KOPT-K1 (cell line): ENCODE data around the gene WDR70.
"Not testable (repeated sequence)": the region's sequence is repeated elsewhere in the genome, so short reads cannot be mapped to it uniquely, and the experiment has no call there.

Experiments used
- H3K27ac ChIP-seq: fragments of 200-600 bp; sonication (generic); 2 replicates; pipeline ENCODE4 v1.5.1; 2016; ENCODE audit warnings: antibody characterized with exemption, mild to moderate bottlenecking, low read depth, low read length; ENCODE audit not compliant: poor library complexity, severe bottlenecking
- H3K36me3 ChIP-seq: fragments of 200-600 bp; sonication (generic); 2 replicates; pipeline ENCODE4 v1.5.1; 2017; ENCODE audit warnings: antibody characterized with exemption, mild to moderate bottlenecking, low read length, moderate library complexity; ENCODE audit not compliant: insufficient read depth
- H3K9me3 ChIP-seq: fragments of 200-600 bp; sonication (generic); 2 replicates; pipeline ENCODE4 v1.5.1; 2017; ENCODE audit warnings: antibody characterized with exemption, low read length, mild to moderate bottlenecking; ENCODE audit not compliant: insufficient read depth, poor library complexity, severe bottlenecking

Gene WDR70

GRCh38 chr5:37672118-37672588, 293.0 kb downstream of the WDR70 start:
- H3K27ac ChIP-seq, H3K36me3 ChIP-seq, H3K9me3 ChIP-seq: not testable (repeated sequence)

DNA sequence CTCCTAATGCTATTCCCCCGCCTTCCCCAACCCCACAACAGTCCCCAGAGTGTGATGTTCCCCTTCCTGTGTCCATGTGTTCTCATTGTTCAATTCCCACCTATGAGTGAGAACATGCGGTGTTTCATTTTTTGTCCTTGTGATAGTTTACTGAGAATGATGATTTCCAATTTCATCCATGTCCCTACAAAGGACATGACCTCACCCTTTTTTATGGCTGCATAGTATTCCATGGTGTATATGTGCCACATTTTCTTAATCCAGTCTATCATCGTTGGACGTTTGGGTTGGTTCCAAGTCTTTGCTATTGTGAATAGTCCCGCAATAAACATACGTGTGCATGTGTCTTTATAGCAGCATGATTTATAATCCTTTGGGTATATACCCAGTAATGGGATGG, 295.2 kb downstream of the WDR70 start:
- H3K27ac ChIP-seq, H3K9me3 ChIP-seq, H3K36me3 ChIP-seq: not testable (repeated sequence)

GRCh38 chr5:37679326-37679725, 300.2 kb downstream of the WDR70 start:
- peaks cover 35% of the 10 kb centered on the region for H3K9me3 ChIP-seq

GRCh38 chr5:37679903-37680302, 300.8 kb downstream of the WDR70 start:
- peaks cover 35% of the 10 kb centered on the region for H3K9me3 ChIP-seq
- not testable (repeated sequence) for H3K36me3 ChIP-seq, H3K27ac ChIP-seq

More at GRCh38 chr5:37679326-37679725, 300.2 kb downstream of the WDR70 start:
- not testable (repeated sequence) for H3K36me3 ChIP-seq, H3K27ac ChIP-seq

- Histone ChIP-seq H3K9me3 (peaks cover 35% of the 10 kb centered on the region), H3K27ac (no peak overlapping the region), H3K36me3 (no peaks in the 10 kb centered on the region)
Observed at GRCh38 chr5:37683072-37683471, 304.0 kb downstream of the WDR70 start.

DNA sequence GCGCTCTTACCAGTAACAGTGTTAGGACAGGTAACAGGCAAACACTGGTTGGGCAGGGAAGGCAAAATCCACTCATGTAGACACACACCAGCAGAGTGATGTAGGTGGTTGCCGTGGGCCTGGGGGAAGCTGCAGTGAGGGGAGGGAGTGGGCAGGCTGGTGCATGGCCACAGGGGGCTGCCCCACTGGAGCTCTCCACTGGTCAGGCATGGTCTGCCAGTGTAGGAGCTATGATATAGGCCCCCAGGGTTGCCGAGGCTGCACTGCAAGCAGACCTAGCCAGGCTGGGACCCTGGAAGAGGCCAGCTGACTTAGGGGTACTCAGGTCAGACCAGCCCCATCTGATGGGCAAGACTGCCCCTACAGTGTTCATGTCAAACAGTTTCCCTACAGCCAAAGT, 306.1 kb downstream of the WDR70 start:
- H3K9me3 ChIP-seq: peaks cover 26% of the 10 kb centered on the region
- H3K36me3 ChIP-seq: no peaks in the 10 kb centered on the region
- no peak overlapping the region for H3K27ac ChIP-seq

GRCh38 chr5:37685816-37686215, 306.7 kb downstream of the WDR70 start:
- no peaks in the 10 kb centered on the region for H3K36me3 ChIP-seq
- H3K27ac ChIP-seq: no peak overlapping the region
- H3K9me3 ChIP-seq: peaks cover 21% of the 10 kb centered on the region

DNA sequence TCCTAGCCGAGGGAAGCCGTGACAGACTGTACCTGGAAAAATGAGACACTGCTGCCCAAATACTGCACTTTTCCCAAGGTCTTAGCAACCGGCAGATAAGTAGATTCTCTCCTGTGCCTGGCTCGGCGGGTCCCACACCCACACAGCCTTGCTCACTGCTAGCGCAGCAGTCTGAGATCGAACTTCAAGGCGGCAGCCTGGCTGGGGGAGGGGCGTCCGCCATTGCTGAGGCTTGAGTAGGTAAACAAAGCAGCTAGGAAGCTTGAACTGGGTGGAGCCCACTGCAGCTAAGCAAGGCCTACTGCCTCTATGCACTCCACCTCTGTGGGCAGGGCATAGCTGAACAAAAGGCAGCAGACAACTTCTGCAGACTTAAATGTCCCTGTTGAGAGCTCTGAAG, 309.8 kb downstream of the WDR70 start:
- not testable (repeated sequence) for H3K9me3 ChIP-seq, H3K36me3 ChIP-seq, H3K27ac ChIP-seq

- not testable (repeated sequence) for H3K27ac ChIP-seq, H3K36me3 ChIP-seq
- H3K9me3 ChIP-seq: peaks cover 14% of the 10 kb centered on the region
Observed at GRCh38 chr5:37694333-37694732, 315.2 kb downstream of the WDR70 start.

- H3K27ac ChIP-seq: no peak overlapping the region
- no peaks in the 10 kb centered on the region; the same call in 1 of the 2 replicates for H3K36me3 ChIP-seq
- peaks cover 14% of the 10 kb centered on the region for H3K9me3 ChIP-seq
Observed at GRCh38 chr5:37694867-37695266, 315.7 kb downstream of the WDR70 start.

GRCh38 chr5:37695647-37696046, 316.5 kb downstream of the WDR70 start:
- H3K27ac ChIP-seq: no peak overlapping the region
- H3K36me3 ChIP-seq: no peaks in the 10 kb centered on the region; the same call in 1 of the 2 replicates
- peaks cover 14% of the 10 kb centered on the region for H3K9me3 ChIP-seq

DNA sequence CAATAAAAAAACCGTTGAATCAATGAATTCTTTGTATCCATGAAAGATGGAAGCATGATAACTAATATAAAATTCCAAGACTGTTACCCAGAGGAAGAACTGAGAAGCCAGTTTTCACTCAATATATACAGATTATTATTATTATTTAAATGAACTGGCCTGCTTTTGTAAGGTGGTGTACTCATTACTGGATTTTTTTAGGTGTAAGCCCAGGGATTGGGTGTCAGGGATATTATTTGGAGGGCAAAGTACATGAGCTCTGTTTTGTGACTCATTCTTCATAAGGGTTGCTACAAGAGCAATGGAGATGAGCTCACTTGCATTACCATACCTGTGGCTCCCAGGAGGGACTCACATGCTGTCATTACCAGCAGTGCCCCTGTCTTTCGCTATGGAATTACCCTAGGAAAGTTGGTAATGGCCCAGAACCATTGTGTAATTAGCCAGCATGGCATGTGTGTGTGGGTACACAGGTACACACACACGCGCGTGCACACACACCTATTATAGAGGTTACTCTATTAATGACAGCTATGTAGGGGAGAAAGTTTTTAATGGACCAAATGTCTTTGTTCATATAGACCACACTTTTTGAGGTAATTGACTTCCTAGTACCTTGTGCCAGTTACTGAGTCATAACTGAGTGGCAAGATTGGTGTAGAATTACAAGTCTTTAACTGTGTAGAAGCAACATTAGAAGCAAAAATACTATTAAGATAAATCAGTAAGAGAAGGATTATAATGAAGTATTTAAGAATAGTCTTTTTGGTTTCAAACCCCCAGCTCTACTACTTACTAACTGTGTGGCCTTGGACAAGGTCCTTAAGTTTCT, 317.3 kb downstream of the WDR70 start:
- Histone ChIP-seq H3K36me3 (no peaks in the 10 kb centered on the region; the same call in 1 of the 2 replicates), H3K27ac (no peak overlapping the region), H3K9me3 (peaks cover 14% of the 10 kb centered on the region)

GRCh38 chr5:37701868-37702267, 322.8 kb downstream of the WDR70 start:
- no peak overlapping the region for H3K27ac ChIP-seq
- H3K36me3 ChIP-seq: peaks cover 4% of the 10 kb centered on the region
- peaks cover 3% of the 10 kb centered on the region for H3K9me3 ChIP-seq

- H3K36me3 ChIP-seq: peaks cover 4% of the 10 kb centered on the region
- no peak overlapping the region for H3K27ac ChIP-seq
- H3K9me3 ChIP-seq: peaks cover 3% of the 10 kb centered on the region
Observed at GRCh38 chr5:37703841-37704241, 324.7 kb downstream of the WDR70 start.

- H3K27ac ChIP-seq: no peak overlapping the region
- H3K36me3 ChIP-seq: peaks cover 4% of the 10 kb centered on the region
- H3K9me3 ChIP-seq: peaks cover 3% of the 10 kb centered on the region
Observed at GRCh38 chr5:37704406-37704805, 325.3 kb downstream of the WDR70 start.

DNA sequence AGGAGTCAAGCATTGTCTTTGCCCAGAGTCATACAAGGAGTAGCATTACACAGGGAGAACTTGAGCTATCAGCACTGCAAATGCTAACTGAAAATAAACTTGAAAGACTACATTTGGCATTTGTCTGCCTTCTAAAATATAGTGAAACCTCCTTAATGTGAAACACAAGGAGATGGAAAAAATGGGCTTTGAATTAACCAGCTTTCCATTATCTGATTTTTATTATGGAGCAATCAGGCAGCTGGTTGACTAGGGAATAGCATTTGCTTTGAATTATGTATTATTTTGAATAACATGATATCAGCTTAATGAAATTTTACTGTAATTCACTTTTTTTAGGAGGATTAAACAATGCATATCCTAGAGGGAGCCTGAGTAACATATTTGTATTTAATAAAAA, 329.9 kb downstream of the WDR70 start:
- Histone ChIP-seq H3K36me3 (peaks cover under 1% of the 10 kb centered on the region; the same call in 1 of the 2 replicates), H3K27ac (no peak overlapping the region)

More for the DNA sequence above, 329.9 kb downstream of the WDR70 start:
- H3K9me3 ChIP-seq: peaks cover 3% of the 10 kb centered on the region
